HL-60 (cell line): ENCODE data around the gene COG8.

Experiments used
- DNase-seq, 2 experiments: peaks; one replicate each; pipeline ENCODE4 v3.0.0-alpha.2; 2010 to 2020; ENCODE audit warnings: low read depth in 1 of 2, low spot score in 1 of 2
- H3K27ac ChIP-seq: fragments of 250-450 bp; sonication (Bioruptor Pico); replicated peaks from 2 replicates; pipeline ENCODE4 v1.5.1; 2020; ENCODE audit warnings: mild to moderate bottlenecking, moderate library complexity
- H3K27me3 ChIP-seq: fragments of 250-450 bp; sonication (Bioruptor Pico); 2 replicates; pipeline ENCODE4 v1.5.1; 2021; ENCODE audit warnings: mild to moderate bottlenecking, moderate library complexity; ENCODE audit not compliant: insufficient read depth, poor library complexity, severe bottlenecking
- H3K4me3 ChIP-seq: replicated peaks from 2 replicates; pipeline ENCODE4 v1.5.1; 2011; ENCODE audit warnings: mild to moderate bottlenecking, control low read depth, low read length; ENCODE audit not compliant: insufficient read depth
- CTCF ChIP-seq: IDR thresholded peaks from one replicate; pipeline ENCODE4 v1.5.1; 2011; ENCODE audit warnings: low read length, control low read depth, inconsistent platforms; ENCODE audit not compliant: insufficient read depth
- GABPA ChIP-seq: IDR thresholded peaks from 2 replicates; pipeline ENCODE4 v1.6.1; 2012; ENCODE audit warnings: low read depth
- POLR2AphosphoS5 ChIP-seq: IDR thresholded peaks from 2 replicates; pipeline ENCODE4 v1.6.1; 2012; ENCODE audit warnings: low read depth
- REST ChIP-seq: IDR thresholded peaks from 2 replicates; pipeline ENCODE4 v1.6.1; 2012; ENCODE audit warnings: low read depth; ENCODE audit not compliant: insufficient replicate concordance
- SPI1 ChIP-seq: IDR thresholded peaks from 2 replicates; pipeline ENCODE4 v1.6.1; 2012; ENCODE audit warnings: low read depth, mild to moderate bottlenecking, borderline replicate concordance

COG8 gene

DNA sequence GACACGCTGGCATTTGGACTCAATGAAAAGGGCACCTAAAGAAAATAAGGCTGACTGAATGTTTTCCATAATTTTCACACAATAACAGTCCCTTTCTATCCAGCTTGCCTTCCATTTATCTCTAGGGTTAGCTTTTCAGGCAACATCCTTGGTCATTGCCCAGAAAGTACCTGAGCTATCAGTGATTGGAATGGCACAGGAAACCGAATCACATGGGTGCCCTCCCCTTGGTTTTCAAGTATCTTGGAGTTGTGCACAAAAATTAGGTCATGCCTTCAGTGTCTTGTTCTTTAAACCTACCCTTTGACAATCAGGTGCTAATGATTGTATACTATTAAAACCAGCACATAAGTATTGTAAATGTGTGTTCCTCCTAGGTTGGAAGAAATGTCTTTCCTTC lies 31.5 kb downstream of the COG8 start:
- TF ChIP-seq CTCF, result no peak
- TF ChIP-seq SPI1, result no peak
- TF ChIP-seq REST, result no peak
- no peak for TF ChIP-seq POLR2AphosphoS5
- TF ChIP-seq GABPA, result no peak

GRCh38 chr16:69307091-69307490 lies 32.3 kb downstream of the COG8 start:
- no peak overlapping the region for H3K4me3 ChIP-seq
- no peak for DNase-seq
- no peaks in the 10 kb centered on the region for H3K27me3 ChIP-seq
- H3K27ac ChIP-seq, result no peak overlapping the region
- TF ChIP-seq POLR2AphosphoS5 (no peak), GABPA (no peak), SPI1 (no peak)

More for the DNA sequence above, 31.5 kb downstream of the COG8 start:
- Histone ChIP-seq H3K4me3 (no peak overlapping the region), H3K27me3 (no peaks in the 10 kb centered on the region), H3K27ac (no peak overlapping the region)
- DNase-seq, result no peak

DNA sequence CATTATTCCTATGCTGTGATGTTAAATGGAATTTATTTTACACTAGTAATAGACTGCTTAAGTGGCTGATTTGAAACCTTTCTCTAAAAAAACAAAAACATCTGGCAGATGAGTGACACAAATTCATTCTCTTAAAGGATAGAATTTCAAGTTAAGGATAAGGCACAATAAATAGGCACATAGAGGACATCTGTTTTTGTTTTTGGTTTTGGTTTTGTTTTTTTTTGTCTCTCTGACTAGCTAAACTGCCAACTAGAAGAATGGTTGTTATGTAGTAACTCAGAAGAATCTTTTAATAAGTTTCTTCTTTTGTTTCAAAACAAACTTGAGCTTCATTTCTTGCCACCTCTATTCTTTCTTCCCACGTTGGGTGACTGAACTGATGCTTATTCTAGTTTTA lies 33.3 kb downstream of the COG8 start:
- no peak for TF ChIP-seq SPI1
- no peak for TF ChIP-seq POLR2AphosphoS5
- no peak for TF ChIP-seq GABPA
- TF ChIP-seq REST, result no peak
- no peak for TF ChIP-seq CTCF

DNA sequence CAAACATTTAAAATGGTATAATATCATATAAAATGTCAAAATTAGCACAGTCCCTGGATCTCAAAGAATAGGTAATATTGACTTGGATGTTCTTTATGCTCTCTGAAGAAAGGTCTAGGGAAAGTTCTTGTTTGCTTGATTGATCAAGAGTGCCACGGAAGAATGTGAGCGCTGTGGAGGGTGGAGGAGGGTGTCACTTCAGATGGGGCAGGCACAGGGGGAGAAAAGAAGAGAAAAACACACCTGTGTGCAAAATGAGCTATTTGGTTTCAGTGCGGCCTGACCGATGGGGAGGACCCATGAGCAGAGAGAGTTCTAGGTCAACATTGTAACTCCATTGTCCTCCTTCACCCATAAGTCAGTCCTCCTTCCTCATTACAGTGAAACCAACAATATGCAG lies 37.1 kb downstream of the COG8 start:
- TF ChIP-seq GABPA (no peak), REST (no peak), SPI1 (no peak), CTCF (no peak), POLR2AphosphoS5 (no peak)
- Histone ChIP-seq H3K27me3 (no peaks in the 10 kb centered on the region), H3K4me3 (no peak overlapping the region), H3K27ac (no peak overlapping the region)
- no peak for DNase-seq

More for the DNA sequence above, 33.3 kb downstream of the COG8 start:
- DNase-seq, result no peak
- Histone ChIP-seq H3K27ac (no peak overlapping the region), H3K27me3 (no peaks in the 10 kb centered on the region), H3K4me3 (no peak overlapping the region)
